ENCODE measurements around the gene VTI1A.

VTI1A gene

GRCh38 chr10:112649822-112650152, 202.8 kb downstream of the VTI1A start:
- no peak overlapping the region for H3K4me3 ChIP-seq (ENCODE audit: low read depth, low read length)
- DNase-seq (ENCODE audit: low read depth) = no peak
- no peak for TF ChIP-seq CTCF (IDR thresholded peaks at IDR 0.05; ENCODE audit: control insufficient read depth, extremely low read depth, insufficient read depth)

GRCh38 chr10:112650588-112651030, 203.6 kb downstream of the VTI1A start:
- no peak for TF ChIP-seq CTCF (IDR thresholded peaks at IDR 0.05; ENCODE audit: control insufficient read depth, extremely low read depth, insufficient read depth)
- no peak for DNase-seq (ENCODE audit: low read depth)

GRCh38 chr10:112653215-112653614, 206.2 kb downstream of the VTI1A start:
- no peak for DNase-seq (ENCODE audit: low read depth)
- no peak for TF ChIP-seq CTCF (IDR thresholded peaks at IDR 0.05; ENCODE audit: control insufficient read depth, extremely low read depth, insufficient read depth)
- no peak overlapping the region for H3K4me3 ChIP-seq (ENCODE audit: low read depth, low read length)

More at GRCh38 chr10:112650588-112651030, 203.6 kb downstream of the VTI1A start:
- H3K4me3 ChIP-seq (ENCODE audit: low read depth, low read length) = no peak overlapping the region

GRCh38 chr10:112653851-112654250, 206.8 kb downstream of the VTI1A start:
- no peak for TF ChIP-seq CTCF (IDR thresholded peaks at IDR 0.05; ENCODE audit: control insufficient read depth, extremely low read depth, insufficient read depth)
- no peak for DNase-seq (ENCODE audit: low read depth)
- no peak overlapping the region for H3K4me3 ChIP-seq (ENCODE audit: low read depth, low read length)

GRCh38 chr10:112654794-112655193, 207.8 kb downstream of the VTI1A start:
- no peak for TF ChIP-seq CTCF (IDR thresholded peaks at IDR 0.05; ENCODE audit: control insufficient read depth, extremely low read depth, insufficient read depth)
- DNase-seq (ENCODE audit: low read depth) = no peak
- no peak overlapping the region for H3K4me3 ChIP-seq (ENCODE audit: low read depth, low read length)

- DNase-seq (ENCODE audit: low read depth) = no peak
- TF ChIP-seq CTCF (IDR thresholded peaks at IDR 0.05; ENCODE audit: control insufficient read depth, extremely low read depth, insufficient read depth) = no peak
- no peak overlapping the region for H3K4me3 ChIP-seq (ENCODE audit: low read depth, low read length)
Observed at GRCh38 chr10:112655722-112656121, 208.7 kb downstream of the VTI1A start.

GRCh38 chr10:112658465-112658864, 211.4 kb downstream of the VTI1A start:
- H3K4me3 ChIP-seq (ENCODE audit: low read depth, low read length) = no peak overlapping the region
- DNase-seq (ENCODE audit: low read depth) = no peak
- no peak for TF ChIP-seq CTCF (IDR thresholded peaks at IDR 0.05; ENCODE audit: control insufficient read depth, extremely low read depth, insufficient read depth)
